Middle frontal gyrus (tissue), 1 donor: Measurements from ENCODE around the gene ARAP2.
"Not testable (repeated sequence)": the region's sequence is repeated elsewhere in the genome, so short reads cannot be mapped to it uniquely, and the experiment has no call there.

Source experiments
- DNase-seq: peaks from one replicate; pipeline ENCODE4 v3.0.0-alpha.2; 2015; ENCODE audit warnings: low spot score; ENCODE audit errors: extremely low spot score

The ARAP2 gene

DNA sequence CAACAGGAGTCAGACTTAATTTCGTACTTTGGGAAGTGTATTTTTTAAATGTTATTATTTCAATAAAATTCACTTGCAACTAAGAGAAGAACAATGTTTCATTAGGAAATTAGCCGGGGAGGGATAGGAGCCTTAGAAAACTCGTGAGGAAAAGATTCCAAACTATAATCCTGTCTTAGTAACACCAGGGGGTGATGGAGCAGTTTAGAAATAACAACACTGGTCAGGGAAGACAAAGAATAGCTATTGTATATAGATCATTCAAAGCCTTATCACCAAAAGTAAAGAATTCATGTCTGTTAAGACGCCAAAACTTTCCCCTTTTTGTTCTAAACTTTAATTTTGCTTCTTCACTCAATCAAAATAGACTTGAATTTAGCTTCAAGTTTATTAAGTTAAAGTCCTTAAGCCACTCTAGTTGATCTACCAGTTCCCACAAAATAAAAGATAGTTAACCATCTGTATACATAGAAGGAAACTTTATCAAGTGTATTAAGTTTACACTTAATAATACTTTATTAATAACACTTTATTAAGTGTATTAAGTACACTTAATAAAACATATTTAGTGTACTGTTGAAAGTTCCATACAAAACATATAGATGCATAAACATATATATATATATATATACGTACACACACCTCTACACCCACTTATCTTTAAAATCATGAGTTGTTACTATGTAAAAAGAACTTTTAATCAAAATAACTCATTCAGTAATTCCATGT, 60.5 kb downstream of the ARAP2 start:
- DNase-seq, result no peak

DNA sequence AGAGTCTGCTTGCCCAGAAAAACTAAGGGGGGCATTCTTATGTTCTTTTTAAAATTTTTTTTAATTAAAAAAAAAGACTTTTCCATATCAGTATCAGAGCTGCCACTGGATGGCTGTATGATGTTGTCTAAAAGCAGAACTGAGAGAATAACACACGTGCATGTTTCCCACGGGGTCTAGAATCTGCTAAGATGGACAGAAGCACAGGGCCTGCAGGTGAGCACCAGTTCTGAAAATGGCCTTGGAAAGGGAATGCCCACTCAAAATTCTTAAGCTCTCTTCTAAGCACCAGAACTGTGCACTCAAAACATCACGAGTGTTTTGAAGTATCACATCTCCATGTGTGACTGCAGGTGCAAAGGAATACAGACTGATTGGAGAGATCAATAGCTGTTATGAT, 61.1 kb downstream of the ARAP2 start:
- DNase-seq, result no peak

GRCh38 chr4:36182315-36182714, 62.0 kb downstream of the ARAP2 start:
- not testable (repeated sequence) for DNase-seq

DNA sequence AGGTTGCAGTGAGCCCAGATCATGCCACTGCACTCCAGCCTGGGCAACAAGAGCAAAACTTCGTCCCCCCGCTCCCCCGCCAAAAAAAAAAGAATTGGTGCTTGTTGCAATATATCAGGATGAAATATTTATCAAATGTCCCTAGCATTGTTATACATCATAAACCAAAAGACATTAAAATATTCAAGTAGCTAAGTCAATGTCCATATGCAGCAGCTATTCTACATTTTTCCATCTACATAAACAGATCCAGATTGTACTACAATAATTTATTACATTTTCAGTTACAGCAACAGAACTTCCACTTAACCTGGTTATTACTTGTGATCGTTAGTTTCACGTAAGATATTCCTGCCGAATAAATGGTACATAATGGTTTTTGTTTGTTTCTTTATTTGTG, 64.1 kb downstream of the ARAP2 start:
- no peak for DNase-seq

DNA sequence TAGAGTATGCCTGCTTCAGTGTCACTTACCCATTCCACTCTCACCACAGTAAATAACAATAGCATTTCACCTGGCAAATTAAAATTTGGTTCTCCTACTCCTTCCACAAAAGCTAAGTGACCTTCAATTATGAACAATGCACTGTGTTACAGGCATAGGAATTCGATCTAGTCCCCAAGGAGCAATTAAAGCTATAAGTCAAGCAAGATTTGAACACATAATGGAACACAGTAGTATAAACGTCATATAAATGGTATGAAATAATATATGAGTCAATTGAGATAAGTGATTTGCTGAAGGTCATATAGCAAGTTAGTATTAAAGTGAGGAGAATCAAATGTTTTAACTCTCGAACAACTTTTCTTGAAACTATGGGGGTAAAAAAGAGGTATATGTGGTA, 65.8 kb downstream of the ARAP2 start:
- DNase-seq, result no peak

GRCh38 chr4:36177946-36178345, 66.4 kb downstream of the ARAP2 start:
- no peak for DNase-seq

GRCh38 chr4:36174570-36174969, 69.7 kb downstream of the ARAP2 start:
- no peak for DNase-seq

GRCh38 chr4:36173905-36174304, 70.4 kb downstream of the ARAP2 start:
- no peak for DNase-seq

GRCh38 chr4:36172656-36173055, 71.7 kb downstream of the ARAP2 start:
- DNase-seq, result no peak

DNA sequence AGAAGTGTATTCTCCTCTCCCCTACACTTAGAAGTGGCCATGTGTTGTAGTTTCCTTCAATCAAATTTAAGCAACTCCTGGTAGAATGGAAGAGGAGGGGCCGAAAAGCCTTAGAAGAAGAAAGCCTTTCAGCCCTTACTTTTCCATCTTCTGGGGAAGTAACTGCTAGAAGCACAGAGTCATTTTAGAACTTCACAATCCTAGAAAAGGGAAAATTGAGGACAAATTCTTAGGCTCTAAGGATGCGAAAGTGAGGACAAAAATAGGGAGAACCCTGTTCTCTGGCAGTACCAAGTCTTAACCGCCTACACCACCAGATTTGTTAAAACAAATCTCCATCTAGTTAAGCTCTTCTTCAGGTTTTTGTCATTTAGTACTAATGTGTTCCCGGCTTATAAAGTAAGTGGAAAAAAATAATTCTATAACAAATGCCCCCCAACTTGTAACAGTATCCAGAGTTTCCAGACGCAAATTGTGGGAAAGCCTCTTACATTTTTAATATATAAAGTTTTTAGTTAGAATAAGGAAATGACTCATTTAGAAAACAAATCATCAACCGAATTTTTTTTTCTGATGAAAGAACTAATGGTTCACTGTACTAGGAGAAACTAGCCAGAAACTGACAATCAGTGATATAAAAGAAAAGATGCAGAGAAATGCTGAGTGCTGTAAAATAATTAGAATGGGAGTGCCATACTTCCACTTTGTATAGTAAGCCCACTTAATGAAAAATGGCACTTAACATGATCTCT, 76.0 kb downstream of the ARAP2 start:
- no peak for DNase-seq

GRCh38 chr4:36165631-36166005, 78.7 kb downstream of the ARAP2 start:
- no peak for DNase-seq

DNA sequence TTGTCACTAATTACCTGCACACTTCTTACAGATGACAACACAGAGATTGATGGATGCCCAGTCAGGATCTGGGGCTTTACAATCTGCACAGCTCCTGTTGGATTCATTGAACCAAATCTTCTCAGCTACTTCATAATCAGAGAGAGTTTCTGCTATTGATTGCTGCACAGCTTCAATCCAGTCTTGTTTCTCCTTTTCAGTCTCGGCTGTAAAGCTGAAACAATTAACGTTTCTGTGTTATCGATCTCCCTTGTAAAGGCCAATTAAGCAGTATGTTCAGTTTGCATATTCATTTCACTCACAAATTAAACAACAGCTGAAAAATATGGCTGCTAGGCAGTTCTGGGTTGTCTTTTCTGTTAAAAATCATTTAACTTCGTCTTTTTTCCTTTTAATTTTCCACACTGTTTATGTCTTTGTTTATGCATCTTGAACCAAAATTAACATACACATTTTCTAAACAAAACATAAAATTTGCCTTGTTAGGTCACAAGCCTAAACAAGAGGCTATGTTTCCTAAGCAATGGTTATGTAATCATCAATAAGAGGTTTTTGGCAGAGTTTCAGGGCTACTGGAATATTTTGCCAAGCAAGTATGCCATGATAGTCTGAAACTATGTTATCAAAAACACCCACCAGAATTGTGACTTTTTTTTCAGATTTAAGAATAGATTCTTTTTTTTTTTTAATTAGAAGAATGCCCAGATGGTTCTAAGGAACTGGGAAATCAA, 79.2 kb downstream of the ARAP2 start:
- DNase-seq, result peak; percentile 69

DNA sequence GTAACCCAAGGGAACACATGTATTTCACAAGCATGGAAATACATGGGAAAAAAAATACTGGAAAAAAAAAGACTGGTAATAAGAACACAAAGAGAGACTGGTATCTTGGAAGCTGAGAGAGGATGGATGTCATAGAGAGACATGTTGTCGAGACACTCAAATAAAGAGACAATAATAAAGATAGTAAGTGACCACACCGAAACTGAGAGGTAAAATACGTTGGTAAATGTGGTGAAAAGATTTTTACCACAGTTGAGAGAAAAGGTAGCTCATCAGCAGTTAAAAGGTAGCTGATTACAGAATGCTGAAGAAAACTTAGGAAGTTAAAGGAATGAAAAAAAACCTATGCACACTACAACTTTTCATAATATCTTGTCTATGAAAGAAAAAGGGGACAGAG, 81.1 kb downstream of the ARAP2 start:
- no peak for DNase-seq

DNA sequence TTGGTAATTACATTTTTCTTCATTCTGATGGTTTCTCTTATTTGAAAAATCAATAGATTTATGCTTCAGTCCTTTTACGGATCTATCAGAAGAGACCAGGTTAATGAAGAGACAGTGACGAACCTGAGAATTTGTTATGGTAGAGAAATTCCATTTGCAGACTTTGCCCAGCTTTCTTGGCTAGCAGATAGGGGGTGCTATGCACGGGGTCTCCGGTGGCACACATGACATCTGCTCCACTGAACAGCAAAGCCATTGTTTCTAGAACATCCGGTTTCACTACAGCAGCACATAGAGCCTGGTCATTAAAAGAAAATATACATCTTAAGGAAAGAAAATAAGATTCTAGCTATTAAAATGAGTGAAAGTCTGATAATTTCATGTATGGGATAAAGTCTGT, 85.1 kb downstream of the ARAP2 start:
- DNase-seq, result no peak

GRCh38 chr4:36152735-36153134, 91.6 kb downstream of the ARAP2 start:
- no peak for DNase-seq

DNA sequence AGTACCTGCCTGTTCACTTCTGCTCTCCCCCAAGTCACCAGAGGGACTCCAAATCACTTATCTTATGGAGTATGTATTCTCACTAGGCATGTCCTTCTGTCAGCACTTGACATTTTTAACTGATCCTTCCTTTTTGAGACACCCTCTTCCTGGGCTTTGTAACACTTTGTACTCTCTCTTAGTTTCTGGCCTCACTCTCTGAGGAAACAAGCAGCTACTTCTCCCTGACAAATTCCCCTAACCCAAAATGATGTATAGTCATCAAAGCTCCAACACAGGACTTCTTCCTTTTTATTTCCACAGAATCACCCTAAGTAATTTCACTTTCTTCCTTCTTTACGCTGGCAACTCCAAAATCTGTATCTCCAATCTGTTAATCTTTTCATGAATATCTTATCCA, 101.8 kb downstream of the ARAP2 start:
- DNase-seq, result no peak

GRCh38 chr4:36141186-36141585, 103.1 kb downstream of the ARAP2 start:
- no peak for DNase-seq

DNA sequence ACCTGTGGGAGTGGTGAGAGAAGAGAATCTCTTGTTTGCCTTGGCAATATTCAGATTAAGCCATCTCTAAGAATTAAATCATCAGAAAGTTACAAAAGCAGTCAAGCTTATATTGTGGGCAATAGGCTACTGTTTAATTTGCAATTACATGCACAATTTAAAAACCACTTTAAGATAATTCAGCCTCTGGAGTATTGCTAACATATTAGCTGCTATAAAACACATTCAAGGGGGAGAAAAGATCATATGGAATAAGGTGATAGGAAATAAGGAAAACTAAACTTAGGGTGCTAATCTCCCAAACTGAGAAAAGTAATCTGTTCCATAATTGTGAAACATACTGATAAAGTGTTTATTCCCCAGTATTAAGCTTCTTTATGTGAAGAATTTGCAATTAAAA, 103.9 kb downstream of the ARAP2 start:
- DNase-seq, result no peak

DNA sequence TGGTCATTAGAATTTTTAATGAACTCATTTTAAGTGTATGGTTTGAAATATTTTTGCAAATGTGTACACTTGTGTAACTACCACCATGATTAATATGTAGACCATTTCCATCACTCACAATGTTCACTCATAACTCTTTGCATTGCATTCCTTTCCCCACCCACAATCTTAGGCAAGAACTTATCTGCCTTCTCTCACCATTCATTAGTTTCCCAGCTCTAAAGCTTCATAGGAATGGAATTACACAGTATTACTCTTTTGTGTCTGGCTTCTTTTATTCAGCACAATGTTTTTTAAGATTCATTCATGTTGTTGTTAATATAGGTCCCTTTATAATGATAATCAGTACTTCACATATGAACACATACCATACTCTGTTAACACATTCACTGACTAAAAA, 106.1 kb downstream of the ARAP2 start:
- no peak for DNase-seq

DNA sequence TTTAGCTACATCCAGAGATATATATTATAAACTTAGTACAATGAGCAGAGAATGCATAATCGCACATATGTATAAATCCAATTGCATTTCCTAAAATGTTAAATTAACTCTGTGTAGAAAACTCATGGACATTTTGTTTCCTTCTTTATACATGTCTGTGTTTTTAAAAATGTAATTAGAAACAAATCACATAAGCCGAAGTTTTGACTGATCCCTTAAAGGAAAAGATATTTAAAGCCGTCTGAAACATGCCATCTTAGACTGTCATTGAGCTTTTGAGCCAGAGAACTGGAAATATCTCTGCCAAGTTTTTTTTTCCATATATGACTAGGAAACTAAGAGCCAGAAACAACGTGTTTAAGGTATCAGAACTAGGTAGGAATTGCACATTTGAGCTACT, 107.0 kb downstream of the ARAP2 start:
- no peak for DNase-seq

DNA sequence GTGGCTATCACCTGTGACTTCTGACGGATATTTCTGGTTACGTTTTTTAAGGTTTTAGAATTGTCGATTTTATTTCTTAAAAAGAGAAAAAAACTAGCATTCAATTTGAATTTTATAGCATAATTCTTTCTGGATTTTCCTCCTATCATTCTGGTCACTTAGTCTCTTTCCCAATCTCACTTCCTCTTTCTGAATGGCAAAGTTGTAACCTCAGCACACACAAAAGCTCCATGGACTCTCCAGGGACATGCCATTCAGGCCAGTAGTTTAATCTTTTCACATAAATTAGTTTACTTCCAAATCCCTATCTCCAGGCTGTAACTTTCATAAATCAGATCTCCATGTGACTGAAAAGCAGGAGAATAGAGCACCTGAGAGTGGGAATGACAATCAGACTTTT, 110.7 kb downstream of the ARAP2 start:
- DNase-seq, result no peak

DNA sequence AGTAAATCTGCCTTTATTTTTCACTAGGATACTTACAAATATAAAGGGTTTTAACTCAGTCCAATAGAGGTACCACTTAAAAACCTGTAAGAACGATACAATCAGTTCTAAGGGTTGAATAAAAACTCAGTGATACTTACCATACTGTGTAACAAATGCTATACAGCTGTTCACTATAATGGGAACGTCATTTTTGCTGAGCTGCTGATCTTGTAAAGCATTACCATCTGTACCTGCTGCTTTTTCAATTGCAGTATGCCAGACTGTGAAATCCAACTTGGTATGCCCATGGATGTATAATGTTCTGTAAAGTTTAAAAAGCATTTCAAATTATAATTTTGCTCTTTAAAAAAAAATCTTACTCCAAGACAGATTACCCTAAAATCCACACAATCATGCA, 111.2 kb downstream of the ARAP2 start:
- no peak for DNase-seq
